HEK293T (cell line): ENCODE measurements around the gene EZR.

Experiments used
- ARNT ChIP-seq: fragments of 450-650 bp; IDR thresholded peaks from 2 replicates; pipeline ENCODE4 v1.6.1; 2017; ENCODE audit warnings: mild to moderate bottlenecking
- FOXA1 ChIP-seq: fragments of 450-650 bp; IDR thresholded peaks from 2 replicates; pipeline ENCODE4 v1.6.1; 2016; ENCODE audit warnings: mild to moderate bottlenecking
- FOXK2 ChIP-seq: fragments of 450-650 bp; IDR thresholded peaks from 2 replicates; pipeline ENCODE4 v1.6.1; 2016; ENCODE audit warnings: mild to moderate bottlenecking
- ZNF384 ChIP-seq: fragments of 450-650 bp; IDR thresholded peaks from 2 replicates; pipeline ENCODE4 v1.6.1; 2016

DNA sequence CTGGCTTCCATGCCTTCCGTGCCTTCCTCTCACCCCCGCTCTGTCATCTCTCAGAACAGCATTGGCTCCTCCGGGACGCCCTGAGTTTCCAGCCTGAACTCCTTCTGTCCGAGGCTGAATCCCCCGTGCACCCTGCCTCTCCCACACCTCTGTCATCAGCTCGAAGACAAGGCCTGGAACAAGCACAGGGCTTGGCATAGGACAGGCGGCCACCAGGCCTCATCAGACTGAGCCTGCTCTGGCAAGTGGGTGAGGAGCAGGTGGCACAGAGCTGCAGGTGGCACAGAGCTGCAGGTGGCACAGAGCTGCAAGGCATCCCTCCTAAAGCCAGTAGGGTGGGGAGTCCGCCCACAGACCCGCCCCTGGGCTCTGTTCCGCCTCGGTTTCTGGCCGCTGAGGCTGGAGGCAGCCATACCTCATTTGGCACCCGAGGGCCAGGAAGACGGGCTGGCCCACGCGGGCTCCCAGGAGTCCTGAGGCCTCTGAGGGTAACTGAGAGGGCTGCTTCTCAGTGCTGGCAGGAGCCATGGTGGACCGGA lies 60.2 kb downstream of the EZR start:
- TF ChIP-seq FOXA1 (no peak), ZNF384 (no peak), FOXK2 (no peak), ARNT (no peak)
